Stimulated activated CD4-positive, alpha-beta T cell treated with anti-CD3 and anti-CD28 coated beads, Interleukin-12 subunit alpha, Interleukin-12 subunit beta, amount 100 ng/mL, for 24 hours (primary cell): Measurements from ENCODE around the gene VGLL2.
"Not testable (repeated sequence)": the region's sequence is repeated elsewhere in the genome, so short reads cannot be mapped to it uniquely, and the experiment has no call there.

Experiments
- DNase-seq, 2 experiments: peaks; one replicate each; pipeline ENCODE4 v3.0.0-alpha.2; 2020; ENCODE audit warnings: low read depth in 2 of 2

Gene VGLL2

GRCh38 chr6:117265410-117266256, at the start of gene VGLL2:
TSS of gene VGLL2 (plus strand) at chr6:117265558. CDS start at chr6:117265764, 206 bp downstream.
- no peak for DNase-seq

GRCh38 chr6:117222861-117223260, 42.5 kb upstream of the VGLL2 start:
- no peak for DNase-seq

GRCh38 chr6:117226778-117227177, 38.6 kb upstream of the VGLL2 start:
- DNase-seq = no peak

GRCh38 chr6:117227245-117227962, 38.0 kb upstream of the VGLL2 start:
- no peak for DNase-seq

- no peak for DNase-seq
Observed at GRCh38 chr6:117228202-117228601, 37.2 kb upstream of the VGLL2 start.

- no peak for DNase-seq
Observed at GRCh38 chr6:117229870-117230269, 35.5 kb upstream of the VGLL2 start.

- no peak for DNase-seq
Observed at GRCh38 chr6:117231466-117231865, 33.9 kb upstream of the VGLL2 start.

GRCh38 chr6:117232196-117232595, 33.2 kb upstream of the VGLL2 start:
- DNase-seq = no peak

GRCh38 chr6:117233145-117233544, 32.2 kb upstream of the VGLL2 start:
- no peak for DNase-seq

- no peak for DNase-seq
Observed at GRCh38 chr6:117237561-117237960, 27.8 kb upstream of the VGLL2 start.

GRCh38 chr6:117244571-117244970, 20.8 kb upstream of the VGLL2 start:
- not testable (repeated sequence) for DNase-seq

GRCh38 chr6:117244979-117245378, 20.4 kb upstream of the VGLL2 start:
- DNase-seq = not testable (repeated sequence)

GRCh38 chr6:117253785-117254184, 11.6 kb upstream of the VGLL2 start:
- no peak for DNase-seq

- DNase-seq = no peak
Observed at GRCh38 chr6:117262799-117263198, 2.6 kb upstream of the VGLL2 start.

- DNase-seq = no peak
Observed at GRCh38 chr6:117263353-117263927, 1.9 kb upstream of the VGLL2 start.

GRCh38 chr6:117264369-117264691, 1.0 kb upstream of the VGLL2 start:
- DNase-seq = no peak

- DNase-seq = no peak
Observed at GRCh38 chr6:117264692-117265409, 507 bp upstream of the VGLL2 start.

GRCh38 chr6:117266257-117267053, 1.1 kb downstream of the VGLL2 start:
- DNase-seq = no peak

- no peak for DNase-seq
Observed at GRCh38 chr6:117267054-117267347, 1.6 kb downstream of the VGLL2 start.

- DNase-seq = no peak
Observed at GRCh38 chr6:117267766-117268534, 2.6 kb downstream of the VGLL2 start.

- DNase-seq = no peak
Observed at GRCh38 chr6:117268924-117269323, 3.6 kb downstream of the VGLL2 start.
